WERI-Rb-1 (cell line): ENCODE results near the gene POU2F2.

ENCODE experiments used
- DNase-seq: peaks from one replicate; pipeline ENCODE4 v3.0.0-alpha.2; 2020
- H3K27ac ChIP-seq: fragments of 250-450 bp; sonication (Bioruptor Pico); 2 replicates; pipeline ENCODE4 v1.5.1; 2020; ENCODE audit warnings: mild to moderate bottlenecking, moderate library complexity
- H3K27me3 ChIP-seq: fragments of 250-450 bp; sonication (Bioruptor Pico); 2 replicates; pipeline ENCODE4 v1.5.1; 2021; ENCODE audit warnings: mild to moderate bottlenecking, low read depth, moderate library complexity; ENCODE audit not compliant: insufficient read depth, severe bottlenecking
- H3K36me3 ChIP-seq: fragments of 250-450 bp; sonication (Bioruptor Pico); 2 replicates; pipeline ENCODE4 v1.5.1; 2020; ENCODE audit warnings: mild to moderate bottlenecking, moderate library complexity
- H3K4me3 ChIP-seq: 2 replicates; pipeline ENCODE4 v1.5.1; 2011; ENCODE audit warnings: low read depth, mild to moderate bottlenecking, control low read depth, low read length
- H3K9me3 ChIP-seq: fragments of 250-450 bp; sonication (Bioruptor Pico); 2 replicates; pipeline ENCODE4 v1.5.1; 2021; ENCODE audit warnings: mild to moderate bottlenecking, moderate library complexity; ENCODE audit not compliant: severe bottlenecking
- TF ChIP-seq, protein P1 (sequence below): IDR thresholded peaks from 2 replicates; pipeline ENCODE4 v1.5.1; 2011; ENCODE audit warnings: low read depth, mild to moderate bottlenecking, control low read depth, inconsistent platforms, low read length

The POU2F2 gene

GRCh38 chr19:42132030-42132628, at the start of gene POU2F2:
Gene POU2F2 (minus strand): TSS chr19:42132446. CDS start chr19:42132411, 35 bp downstream.
- TF ChIP-seq, protein P1, sequence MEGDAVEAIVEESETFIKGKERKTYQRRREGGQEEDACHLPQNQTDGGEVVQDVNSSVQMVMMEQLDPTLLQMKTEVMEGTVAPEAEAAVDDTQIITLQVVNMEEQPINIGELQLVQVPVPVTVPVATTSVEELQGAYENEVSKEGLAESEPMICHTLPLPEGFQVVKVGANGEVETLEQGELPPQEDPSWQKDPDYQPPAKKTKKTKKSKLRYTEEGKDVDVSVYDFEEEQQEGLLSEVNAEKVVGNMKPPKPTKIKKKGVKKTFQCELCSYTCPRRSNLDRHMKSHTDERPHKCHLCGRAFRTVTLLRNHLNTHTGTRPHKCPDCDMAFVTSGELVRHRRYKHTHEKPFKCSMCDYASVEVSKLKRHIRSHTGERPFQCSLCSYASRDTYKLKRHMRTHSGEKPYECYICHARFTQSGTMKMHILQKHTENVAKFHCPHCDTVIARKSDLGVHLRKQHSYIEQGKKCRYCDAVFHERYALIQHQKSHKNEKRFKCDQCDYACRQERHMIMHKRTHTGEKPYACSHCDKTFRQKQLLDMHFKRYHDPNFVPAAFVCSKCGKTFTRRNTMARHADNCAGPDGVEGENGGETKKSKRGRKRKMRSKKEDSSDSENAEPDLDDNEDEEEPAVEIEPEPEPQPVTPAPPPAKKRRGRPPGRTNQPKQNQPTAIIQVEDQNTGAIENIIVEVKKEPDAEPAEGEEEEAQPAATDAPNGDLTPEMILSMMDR, result no peak
- no peak within 1 kb of the TSS for H3K4me3 ChIP-seq
- H3K36me3 ChIP-seq, result no peaks in the 10 kb centered on the region
- no peaks in the 10 kb centered on the region for H3K9me3 ChIP-seq
- H3K27me3 ChIP-seq, result no peaks in the 10 kb centered on the region
- H3K27ac ChIP-seq, result 0 out of 2 replicates have a peak within 1 kb of the TSS, but pooled peaks have one; percentile 22
- no peak for DNase-seq

- peak; percentile 59 for DNase-seq
- peaks cover 11% of the 10 kb centered on the region for H3K27me3 ChIP-seq
- TF ChIP-seq, protein P1, result peak; percentile 77
- H3K27ac ChIP-seq, result no peak overlapping the region
- H3K9me3 ChIP-seq, result no peaks in the 10 kb centered on the region
- H3K36me3 ChIP-seq, result no peaks in the 10 kb centered on the region
- H3K4me3 ChIP-seq, result no peak overlapping the region
These were observed 46.8 kb upstream of the POU2F2 start for GRCh38 chr19:42178791-42179674.

- H3K27me3 ChIP-seq, result peaks cover 11% of the 10 kb centered on the region
- TF ChIP-seq, protein P1, result no peak
- H3K27ac ChIP-seq, result no peak overlapping the region
- H3K9me3 ChIP-seq, result no peaks in the 10 kb centered on the region
- H3K4me3 ChIP-seq, result peak overlapping the region; percentile 39
- DNase-seq, result no peak
- H3K36me3 ChIP-seq, result no peaks in the 10 kb centered on the region
These were observed 45.4 kb upstream of the POU2F2 start for GRCh38 chr19:42177686-42178019.

GRCh38 chr19:42176990-42177685, 44.9 kb upstream of the POU2F2 start:
- Histone ChIP-seq H3K36me3 (no peaks in the 10 kb centered on the region), H3K27me3 (peaks cover 11% of the 10 kb centered on the region), H3K4me3 (peak overlapping the region; percentile 54), H3K9me3 (no peaks in the 10 kb centered on the region), H3K27ac (peak overlapping the region; percentile 21)
- TF ChIP-seq, protein P1, result peak; percentile 53; the same call in 1 of the 2 replicates
- peak; percentile 92 for DNase-seq

DNA sequence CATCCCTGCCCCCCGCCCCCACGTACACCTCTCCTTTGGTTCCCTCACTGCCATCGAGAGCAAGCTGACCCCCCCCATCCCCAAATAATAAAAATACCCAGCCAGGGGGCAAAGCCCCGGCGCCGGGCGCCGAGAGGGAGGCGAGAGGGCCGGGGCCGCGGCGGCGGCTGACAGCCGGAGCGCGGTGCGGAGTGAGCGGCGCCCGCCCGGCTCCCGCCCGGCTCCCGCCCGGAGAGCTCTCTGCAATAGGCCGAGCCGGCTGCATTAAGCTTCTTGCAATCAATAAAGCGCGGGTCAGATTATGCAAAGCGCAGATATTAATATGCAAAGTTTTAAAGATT, 44.4 kb upstream of the POU2F2 start:
- Histone ChIP-seq H3K27me3 (peaks cover 11% of the 10 kb centered on the region), H3K36me3 (no peaks in the 10 kb centered on the region), H3K27ac (peak overlapping the region; percentile 74), H3K9me3 (no peaks in the 10 kb centered on the region), H3K4me3 (peak overlapping the region; percentile 54)
- TF ChIP-seq, protein P1, result no peak
- no peak for DNase-seq
